ENCODE results near the gene TRAF3IP1. TPM values are rescaled to one million over a fixed set of nuclear protein-coding genes. Genes with fewer than 3 reads are reported as not detected.

The TRAF3IP1 gene
- total RNA-seq, 6 experiments from 2014 or later: 15.7 to 21.7 (median 17.6) TPM

GRCh38 chr2:238286551-238286950, 33.8 kb upstream of the TRAF3IP1 start:
- Mint-ChIP-seq H3K27ac (peak overlapping the region; percentile 99), H3K4me3 (peak overlapping the region; percentile 86), H3K9me3 (no peaks in the 10 kb centered on the region), H3K36me3 (ENCODE audit: low read depth) (no peaks in the 10 kb centered on the region), H3K4me1 (ENCODE audit: low read depth) (peaks cover 36% of the 10 kb centered on the region), H3K27me3 (ENCODE audit: insufficient read depth) (peaks cover 9% of the 10 kb centered on the region)
- TF ChIP-seq CTCF (IDR thresholded peaks at IDR 0.05): no peak
- DNase-seq: peak; percentile 90

DNA sequence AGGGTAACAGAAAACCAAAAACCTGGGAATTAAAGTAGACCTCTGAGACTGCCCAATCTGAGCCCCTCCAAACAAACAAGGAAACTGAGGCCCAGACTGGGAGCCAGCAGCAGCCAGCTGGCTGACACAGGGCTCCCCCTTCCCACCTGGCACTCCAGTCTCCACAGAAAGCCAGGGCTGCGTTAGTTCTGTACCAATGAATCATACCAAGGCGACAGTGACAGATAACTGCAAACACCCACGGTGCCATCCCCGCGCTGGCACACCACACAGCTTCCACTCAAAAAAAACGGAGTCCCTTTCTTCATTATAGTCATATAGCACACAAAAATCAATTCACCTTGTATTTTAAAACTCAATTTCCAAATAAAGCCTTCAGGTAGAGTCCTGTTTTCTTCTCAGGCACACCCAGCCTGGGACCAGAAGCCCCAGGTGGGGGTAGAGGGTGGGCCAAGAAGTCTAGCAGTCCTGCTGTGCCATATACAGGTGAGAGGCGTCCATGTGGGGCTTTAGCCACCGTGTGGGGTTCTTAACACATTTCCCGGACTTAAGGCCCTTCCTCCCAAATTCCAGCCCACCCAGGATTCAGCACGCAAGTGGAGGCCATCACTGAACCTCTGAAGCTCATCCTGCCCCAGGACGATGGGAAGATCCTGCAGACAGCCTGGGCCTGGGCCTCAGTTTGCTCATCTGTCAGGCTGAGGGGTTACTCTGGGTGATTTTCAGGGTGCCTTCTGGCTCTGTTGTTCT, 33.2 kb upstream of the TRAF3IP1 start:
- Mint-ChIP-seq H3K27ac (peak overlapping the region; percentile 99), H3K27me3 (ENCODE audit: insufficient read depth) (peaks cover 9% of the 10 kb centered on the region), H3K4me1 (ENCODE audit: low read depth) (peaks cover 36% of the 10 kb centered on the region), H3K4me3 (peak overlapping the region; percentile 86), H3K9me3 (no peaks in the 10 kb centered on the region), H3K36me3 (ENCODE audit: low read depth) (no peaks in the 10 kb centered on the region)
- DNase-seq: no peak
- no peak for TF ChIP-seq CTCF (IDR thresholded peaks at IDR 0.05)

DNA sequence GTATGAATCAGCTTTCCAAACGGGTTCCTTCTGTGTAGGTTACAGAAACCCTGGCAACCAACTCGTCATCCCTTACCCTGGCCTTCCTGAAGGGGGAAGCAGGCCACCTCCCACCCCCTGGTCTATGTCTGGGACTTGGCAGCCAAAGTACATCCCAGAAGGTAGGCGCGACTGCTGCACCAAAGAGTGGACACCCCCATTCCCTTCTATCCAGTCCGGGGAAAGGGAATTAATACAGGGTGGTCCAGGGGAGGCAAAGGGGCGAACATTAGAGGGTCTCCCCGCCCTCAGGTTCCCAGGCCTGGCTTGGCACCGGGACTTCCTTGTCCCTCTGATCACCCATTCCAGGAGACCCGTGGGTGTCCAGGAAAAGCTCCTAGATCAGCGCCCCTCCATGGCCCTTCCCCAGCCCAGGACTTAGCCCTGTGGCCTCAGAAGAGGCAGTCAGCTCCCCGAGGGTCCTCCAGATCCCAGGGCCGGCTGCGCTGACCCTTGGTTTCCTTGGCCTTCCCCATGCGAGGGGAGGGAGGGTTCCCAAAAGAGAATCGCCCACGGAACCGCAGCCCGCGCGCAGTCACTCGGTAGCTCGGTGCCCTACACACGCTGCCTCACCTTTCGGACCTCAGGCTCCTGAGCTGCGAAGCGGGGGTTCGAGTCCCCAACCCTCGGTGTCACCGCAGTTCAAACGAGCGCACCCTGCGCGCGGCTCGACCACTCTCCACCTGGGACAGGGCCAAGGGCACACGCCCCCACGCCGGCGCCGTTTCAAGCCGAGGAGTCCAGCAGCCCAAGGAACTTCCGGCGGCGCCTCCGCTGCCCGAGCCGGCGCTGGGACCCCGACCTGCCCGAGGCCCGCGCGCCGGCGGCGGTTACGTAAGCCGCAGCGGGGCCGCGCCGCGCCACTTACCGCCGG, 32.3 kb upstream of the TRAF3IP1 start, which contains the start of gene PER2:
PER2 (minus strand) TSS at position 874 of the 913 bp plus-strand sequence. CDS start 10,674 bp downstream, outside the sequence.
- Mint-ChIP-seq H3K27ac (peak within 1 kb of the TSS; percentile 99), H3K9me3 (no peaks in the 10 kb centered on the region), H3K4me3 (peak within 1 kb of the TSS; percentile 88), H3K4me1 (ENCODE audit: low read depth) (peaks cover 36% of the 10 kb centered on the region), H3K36me3 (ENCODE audit: low read depth) (no peaks in the 10 kb centered on the region), H3K27me3 (ENCODE audit: insufficient read depth) (peaks cover 5% of the 10 kb centered on the region)
- TF ChIP-seq CTCF (IDR thresholded peaks at IDR 0.05): peak; percentile 44
- DNase-seq: peak; percentile 96

- TF ChIP-seq CTCF (IDR thresholded peaks at IDR 0.05): peak; percentile 80
- H3K9me3 Mint-ChIP-seq: no peaks in the 10 kb centered on the region
These were observed 31.4 kb upstream of the TRAF3IP1 start for GRCh38 chr2:238288650-238289573.

GRCh38 chr2:238289574-238289973, 30.7 kb upstream of the TRAF3IP1 start:
- H3K27me3 Mint-ChIP-seq (ENCODE audit: insufficient read depth): peaks cover 11% of the 10 kb centered on the region
- peak overlapping the region; percentile 86 for H3K27ac Mint-ChIP-seq
- H3K36me3 Mint-ChIP-seq (ENCODE audit: low read depth): no peaks in the 10 kb centered on the region
- no peak for DNase-seq
- peaks cover 36% of the 10 kb centered on the region for H3K4me1 Mint-ChIP-seq (ENCODE audit: low read depth)
- no peaks in the 10 kb centered on the region for H3K9me3 Mint-ChIP-seq
- H3K4me3 Mint-ChIP-seq: peak overlapping the region; percentile 88
- no peak for TF ChIP-seq CTCF (IDR thresholded peaks at IDR 0.05)

More at GRCh38 chr2:238288650-238289573, 31.4 kb upstream of the TRAF3IP1 start:
- peaks cover 36% of the 10 kb centered on the region for H3K4me1 Mint-ChIP-seq (ENCODE audit: low read depth)
- peak; percentile 97 for DNase-seq
- peak overlapping the region; percentile 86 for H3K27ac Mint-ChIP-seq
- H3K27me3 Mint-ChIP-seq (ENCODE audit: insufficient read depth): peaks cover 5% of the 10 kb centered on the region
- H3K4me3 Mint-ChIP-seq: peak overlapping the region; percentile 88
- H3K36me3 Mint-ChIP-seq (ENCODE audit: low read depth): no peaks in the 10 kb centered on the region

Data from HFFc6 (cell line).